T-helper 22 cell (primary cell): ENCODE results near the gene ARSA.
A peak's percentile ranks its signal among the peaks of the same experiment; 100 is the strongest.
"Not testable (repeated sequence)": the region's sequence is repeated elsewhere in the genome, so short reads cannot be mapped to it uniquely, and the experiment has no call there.

Experiments
- DNase-seq: peaks from one replicate; pipeline ENCODE4 v3.0.0-alpha.2; 2020; ENCODE audit warnings: low read depth

The ARSA gene

GRCh38 chr22:50621948-50622722 is 5.8 kb downstream of the ARSA start:
- DNase-seq, result no peak

GRCh38 chr22:50621356-50621880 is 6.5 kb downstream of the ARSA start:
- DNase-seq, result peak; percentile 32

GRCh38 chr22:50620593-50621355 is 7.2 kb downstream of the ARSA start:
- peak; percentile 83 for DNase-seq

- DNase-seq, result not testable (repeated sequence)
Measured at GRCh38 chr22:50614296-50614695, 13.7 kb downstream of the ARSA start.

- no peak for DNase-seq
Measured at GRCh38 chr22:50613291-50613981, 14.5 kb downstream of the ARSA start.

GRCh38 chr22:50612528-50613221 is 15.3 kb downstream of the ARSA start:
- no peak for DNase-seq

- no peak for DNase-seq
Measured at GRCh38 chr22:50612168-50612527, 15.8 kb downstream of the ARSA start.

- no peak for DNase-seq
Measured at GRCh38 chr22:50611341-50612060, 16.5 kb downstream of the ARSA start.

- no peak for DNase-seq
Measured at GRCh38 chr22:50610581-50610980, 17.4 kb downstream of the ARSA start.

GRCh38 chr22:50610041-50610451 is 17.9 kb downstream of the ARSA start:
- DNase-seq, result no peak

- no peak for DNase-seq
Measured at GRCh38 chr22:50609599-50609998, 18.4 kb downstream of the ARSA start.

- no peak for DNase-seq
Measured at GRCh38 chr22:50608996-50609395, 19.0 kb downstream of the ARSA start.

GRCh38 chr22:50608058-50608840 is 19.7 kb downstream of the ARSA start:
- DNase-seq, result not testable (repeated sequence)

GRCh38 chr22:50607659-50608020 is 20.3 kb downstream of the ARSA start:
- DNase-seq, result no peak

- DNase-seq, result no peak
Measured at GRCh38 chr22:50606946-50607658, 20.9 kb downstream of the ARSA start.

GRCh38 chr22:50606165-50606945 is 21.6 kb downstream of the ARSA start:
- DNase-seq, result no peak

- DNase-seq, result no peak
Measured at GRCh38 chr22:50605613-50606074, 22.3 kb downstream of the ARSA start.

GRCh38 chr22:50605002-50605612 is 22.8 kb downstream of the ARSA start:
- DNase-seq, result no peak
